ENCODE data around the gene PPP2R2B. TPM values are rescaled to one million over a fixed set of nuclear protein-coding genes. Genes with fewer than 3 reads are reported as not detected.
"Not testable (repeated sequence)": the region's sequence is repeated elsewhere in the genome, so short reads cannot be mapped to it uniquely, and the experiment has no call there.

PPP2R2B gene
- total RNA-seq, 1 donor from 2014 or later = 54.1 TPM

- intact Hi-C loops (cut with DNase I) = no loop called here
- ATAC-seq (no peak), DNase-seq (ENCODE audit: low spot score) (no peak)
These were observed 236.1 kb downstream of the PPP2R2B start for GRCh38 chr5:146642410-146642809.

GRCh38 chr5:146641941-146642340 is 236.6 kb downstream of the PPP2R2B start:
- ATAC-seq (no peak), DNase-seq (ENCODE audit: low spot score) (no peak)
- intact Hi-C loops (cut with DNase I) = no loop called here

- intact Hi-C loops (cut with DNase I) = no loop called here
- no peak for ATAC-seq
- no peak for DNase-seq (ENCODE audit: low spot score)
These were observed 238.2 kb downstream of the PPP2R2B start for GRCh38 chr5:146640285-146640896.

- intact Hi-C loops (cut with DNase I) = no loop called here
- DNase-seq (ENCODE audit: low spot score) (no peak), ATAC-seq (no peak)
These were observed 243.1 kb downstream of the PPP2R2B start for GRCh38 chr5:146635443-146635842.

- no peak for DNase-seq (ENCODE audit: low spot score)
- intact Hi-C loops (cut with DNase I) = no loop called here
- no peak for ATAC-seq
These were observed 245.2 kb downstream of the PPP2R2B start for GRCh38 chr5:146633323-146633764.

GRCh38 chr5:146632620-146633322 is 245.8 kb downstream of the PPP2R2B start:
- DNase-seq (ENCODE audit: low spot score) (no peak), ATAC-seq (no peak)
- intact Hi-C loops (cut with DNase I) = no loop called here

GRCh38 chr5:146630472-146630871 is 248.1 kb downstream of the PPP2R2B start:
- intact Hi-C loops (cut with DNase I) = no loop called here
- DNase-seq (ENCODE audit: low spot score) (no peak), ATAC-seq (no peak)

- ATAC-seq = no peak
- intact Hi-C loops (cut with DNase I) = no loop called here
- no peak for DNase-seq (ENCODE audit: low spot score)
These were observed 249.6 kb downstream of the PPP2R2B start for GRCh38 chr5:146628950-146629349.

GRCh38 chr5:146626936-146627335 is 251.6 kb downstream of the PPP2R2B start:
- ATAC-seq = no peak
- DNase-seq (ENCODE audit: low spot score) = no peak
- intact Hi-C loops (cut with DNase I) = no loop called here

GRCh38 chr5:146624179-146624578 is 254.4 kb downstream of the PPP2R2B start:
- intact Hi-C loops (cut with DNase I) = no loop called here
- ATAC-seq (no peak), DNase-seq (ENCODE audit: low spot score) (no peak)

GRCh38 chr5:146623666-146624065 is 254.9 kb downstream of the PPP2R2B start:
- intact Hi-C loops (cut with DNase I) = no loop called here
- ATAC-seq (no peak), DNase-seq (ENCODE audit: low spot score) (no peak)

GRCh38 chr5:146623009-146623408 is 255.5 kb downstream of the PPP2R2B start:
- intact Hi-C loops (cut with DNase I) = no loop called here
- no peak for DNase-seq (ENCODE audit: low spot score)
- no peak for ATAC-seq

GRCh38 chr5:146622391-146622790 is 256.2 kb downstream of the PPP2R2B start:
- intact Hi-C loops (cut with DNase I) = no loop called here
- no peak for ATAC-seq
- DNase-seq (ENCODE audit: low spot score) = no peak

- ATAC-seq = no peak
- intact Hi-C loops (cut with DNase I) = no loop called here
These were observed 257.9 kb downstream of the PPP2R2B start for GRCh38 chr5:146620669-146621051.

GRCh38 chr5:146620031-146620668 is 258.4 kb downstream of the PPP2R2B start:
- DNase-seq (ENCODE audit: low spot score) (no peak), ATAC-seq (no peak)
- intact Hi-C loops (cut with DNase I) = no loop called here

More at GRCh38 chr5:146620669-146621051, 257.9 kb downstream of the PPP2R2B start:
- no peak for DNase-seq (ENCODE audit: low spot score)

- ATAC-seq = no peak
- intact Hi-C loops (cut with DNase I) = no loop called here
- no peak for DNase-seq (ENCODE audit: low spot score)
These were observed 260.1 kb downstream of the PPP2R2B start for GRCh38 chr5:146618434-146618833.

GRCh38 chr5:146609731-146610130 is 268.8 kb downstream of the PPP2R2B start:
- intact Hi-C loops (cut with DNase I); DNase-seq (ENCODE audit: low spot score); ATAC-seq: not testable (repeated sequence)

- ATAC-seq = no peak
- intact Hi-C loops (cut with DNase I) = no loop called here
- DNase-seq (ENCODE audit: low spot score) = no peak
These were observed 270.8 kb downstream of the PPP2R2B start for GRCh38 chr5:146607659-146608332.

- intact Hi-C loops (cut with DNase I) = no loop called here
- ATAC-seq (no peak), DNase-seq (ENCODE audit: low spot score) (no peak)
These were observed 271.7 kb downstream of the PPP2R2B start for GRCh38 chr5:146606893-146607292.

- ATAC-seq = no peak
- no peak for DNase-seq (ENCODE audit: low spot score)
- intact Hi-C loops (cut with DNase I) = no loop called here
These were observed 278.2 kb downstream of the PPP2R2B start for GRCh38 chr5:146600376-146600775.
